ENCODE data around the gene ORC2.

- TF ChIP-seq CTCF (IDR thresholded peaks at IDR 0.05) (no peak), POLR2A (IDR thresholded peaks at IDR 0.05) (no peak), EP300 (IDR thresholded peaks at IDR 0.05) (no peak)
Measured at GRCh38 chr2:200968735-200969134, 5.3 kb upstream of the ORC2 start.

Measured in ovary (tissue), 3 donors.